ENCODE measurements around the gene ZFAND2B.
"Not testable (repeated sequence)": the region's sequence is repeated elsewhere in the genome, so short reads cannot be mapped to it uniquely, and the experiment has no call there.

Gene ZFAND2B

GRCh38 chr2:219252570-219252899, 46.0 kb downstream of the ZFAND2B start:
- DNase-seq, result peak in 1 of 2 experiments; percentile 61

- peak; percentile 54 to 78 for DNase-seq
These were observed 46.5 kb downstream of the ZFAND2B start, which contains the start of gene TUBA4B for GRCh38 chr2:219252900-219253752. TUBA4B (plus strand) TSS chr2:219253243; CDS start chr2:219253408, 165 bp downstream.

GRCh38 chr2:219253753-219254589, 47.4 kb downstream of the ZFAND2B start, which contains the start of gene TUBA4A:
TUBA4A (minus strand) TSS chr2:219253918; CDS start chr2:219253858, 60 bp downstream.
- DNase-seq, result peak; percentile 72 to 89

- DNase-seq, result no peak
These were observed 48.1 kb downstream of the ZFAND2B start for GRCh38 chr2:219254590-219255201.

GRCh38 chr2:219258942-219259341, 52.4 kb downstream of the ZFAND2B start:
- DNase-seq, result not testable (repeated sequence)
